Stimulated activated CD8-positive, alpha-beta memory T cell treated with anti-CD3 and anti-CD28 coated beads, Interleukin-12 subunit alpha, Interleukin-12 subunit beta, amount 100 ng/mL, for 24 hours (primary cell): Measurements from ENCODE around the gene METTL4.

Experiments used
- DNase-seq: peaks from one replicate; pipeline ENCODE4 v3.0.0-alpha.2; 2020; ENCODE audit errors: extremely low read depth

The METTL4 gene

GRCh38 chr18:2515908-2516625 lies 55.2 kb downstream of the METTL4 start:
- DNase-seq: no peak

DNA sequence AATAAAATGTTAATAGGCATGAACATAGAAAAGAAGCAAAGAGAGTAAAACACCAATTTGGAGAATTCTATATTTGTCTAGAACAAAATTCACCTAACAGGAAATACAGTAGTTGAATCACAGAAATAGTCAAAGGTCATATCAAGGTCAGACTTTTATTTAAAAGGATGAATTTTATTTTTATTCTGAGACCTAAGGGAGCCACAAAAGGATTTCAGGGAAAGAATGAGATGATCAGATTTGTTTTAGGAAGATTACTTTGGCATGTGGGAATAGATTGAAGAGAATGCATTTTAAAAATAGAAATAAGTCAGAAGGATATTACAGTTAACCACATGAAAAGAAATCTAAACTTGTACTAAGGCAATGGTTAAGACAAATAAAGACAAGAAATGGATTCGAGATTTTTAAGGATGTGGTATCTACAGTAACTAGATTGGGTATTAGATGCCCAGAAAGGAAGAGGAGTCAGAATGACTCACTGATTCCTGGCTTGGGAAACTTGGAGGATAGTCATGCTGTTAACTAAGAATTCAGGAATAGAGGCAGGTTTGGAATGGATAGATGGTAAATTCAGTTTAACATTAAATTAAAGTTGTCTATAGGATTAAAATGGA lies 56.0 kb downstream of the METTL4 start:
- no peak for DNase-seq

DNA sequence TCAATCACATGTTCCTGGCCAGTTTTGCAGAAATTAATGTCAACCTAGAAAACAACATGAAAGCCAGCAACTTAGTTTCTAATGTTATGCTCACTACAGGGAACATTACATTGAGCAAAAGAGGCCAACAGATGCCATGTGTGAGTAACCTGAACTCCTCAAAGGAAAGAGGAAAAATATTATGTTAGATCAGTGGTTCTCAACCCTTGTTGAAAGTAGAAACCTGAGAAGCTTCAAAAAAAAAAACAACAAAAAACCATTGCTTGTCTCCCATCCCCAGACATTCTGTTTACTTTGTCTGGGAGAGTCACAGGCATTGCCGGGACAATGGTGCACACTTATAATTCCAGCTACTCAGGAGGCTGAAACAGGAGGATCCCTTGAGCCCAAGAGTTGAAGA lies 57.7 kb downstream of the METTL4 start:
- DNase-seq: no peak

- DNase-seq: no peak
Observed at GRCh38 chr18:2512059-2512458, 59.2 kb downstream of the METTL4 start.

DNA sequence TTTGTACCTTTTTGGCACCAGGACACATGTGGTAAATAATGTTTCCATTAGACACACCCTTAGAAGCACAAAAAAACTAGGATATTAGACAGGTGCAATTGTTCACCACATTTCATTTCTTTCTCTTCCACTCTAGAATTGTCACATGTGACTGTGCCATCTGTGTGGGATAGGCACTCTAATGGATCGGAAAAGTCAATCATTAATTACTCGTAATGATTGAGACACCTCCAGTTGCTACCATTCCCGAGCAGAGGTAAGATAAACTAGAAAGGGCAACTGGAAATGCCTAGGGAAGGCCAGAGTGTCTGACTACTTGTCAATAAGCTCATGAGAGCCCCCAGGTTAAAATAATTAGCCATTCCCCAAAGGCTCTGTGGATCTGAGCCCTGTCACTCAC lies 59.9 kb downstream of the METTL4 start:
- DNase-seq: no peak

- no peak for DNase-seq
Observed at GRCh38 chr18:2510416-2510815, 60.9 kb downstream of the METTL4 start.

DNA sequence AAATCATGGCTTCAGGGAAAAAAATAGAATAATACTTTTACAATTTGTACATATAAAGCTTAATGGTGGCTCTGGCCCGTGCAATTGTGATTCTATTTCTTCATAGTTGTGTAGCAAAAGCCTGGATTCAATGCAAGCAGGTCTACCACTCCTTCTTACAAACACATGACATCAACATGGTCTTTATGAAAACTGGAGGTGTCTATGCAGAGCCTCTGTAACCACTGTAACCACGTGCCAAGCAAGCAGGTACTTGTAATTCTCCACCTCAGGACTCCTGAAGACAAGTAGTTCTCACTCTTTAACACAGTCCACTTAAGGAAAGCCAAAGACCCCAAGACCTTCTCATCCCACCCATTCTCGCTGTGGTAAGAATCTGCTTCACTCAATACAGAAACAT lies 62.6 kb downstream of the METTL4 start:
- DNase-seq: no peak

GRCh38 chr18:2508155-2508554 lies 63.1 kb downstream of the METTL4 start:
- DNase-seq: no peak

DNA sequence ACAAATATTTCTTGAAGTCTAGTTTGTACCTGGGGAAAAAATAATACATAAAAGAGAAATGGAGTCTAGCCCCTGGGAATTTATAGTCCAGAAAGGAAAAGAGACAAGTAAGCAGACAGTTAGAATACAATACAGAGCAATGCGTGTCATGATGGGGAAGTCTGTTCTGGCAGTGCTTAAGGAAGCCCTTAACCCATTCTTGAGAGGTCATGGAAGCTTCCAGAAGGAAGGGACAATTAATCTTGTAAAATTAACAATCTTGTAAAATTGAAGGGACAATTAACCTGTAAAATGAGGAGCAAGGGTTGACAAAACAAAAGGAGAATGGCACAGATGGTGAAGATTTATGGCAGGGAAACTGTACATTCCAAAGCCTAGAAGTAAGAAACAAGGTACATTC lies 66.7 kb downstream of the METTL4 start:
- DNase-seq: no peak

DNA sequence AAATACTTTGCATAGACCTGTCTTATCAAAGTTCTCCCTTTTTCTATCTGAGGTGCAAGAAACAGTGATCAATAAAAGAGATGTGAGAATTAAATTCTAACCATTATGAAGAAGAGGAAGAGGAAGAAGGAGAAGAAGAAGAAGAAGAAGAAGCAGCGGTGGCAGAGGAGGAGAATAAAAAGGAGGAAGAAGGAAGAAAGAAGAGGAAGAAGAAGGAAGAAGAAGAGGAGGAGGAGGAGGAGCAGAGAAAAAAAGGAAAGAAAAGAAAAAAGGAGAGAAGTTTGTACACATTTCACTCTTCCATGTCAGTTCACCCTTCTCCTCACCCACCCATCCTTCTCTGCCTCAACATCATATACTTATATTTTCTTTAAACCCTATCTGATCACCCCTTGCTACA lies 68.4 kb downstream of the METTL4 start:
- DNase-seq: no peak

- no peak for DNase-seq
Observed at GRCh38 chr18:2502394-2502793, 68.9 kb downstream of the METTL4 start.

DNA sequence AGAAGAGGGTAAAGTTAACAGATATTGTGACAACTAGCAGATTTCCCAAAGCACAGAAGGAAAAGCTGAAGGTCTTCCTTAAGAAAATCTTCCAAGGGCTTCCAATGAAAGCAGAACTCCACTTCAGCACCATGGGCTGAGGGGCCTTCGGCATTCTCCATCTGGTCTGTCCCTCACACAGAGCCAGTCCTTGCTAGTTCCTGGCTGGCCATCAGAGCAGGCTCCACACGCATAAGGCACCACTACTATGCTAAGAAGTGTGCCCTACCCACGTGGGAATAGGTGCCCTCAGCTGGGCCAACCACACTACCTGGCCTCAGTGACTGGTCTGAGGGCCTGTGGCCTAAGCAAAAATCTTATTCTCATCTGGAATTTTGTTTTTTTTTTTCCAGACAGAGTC lies 73.5 kb downstream of the METTL4 start:
- no peak for DNase-seq

DNA sequence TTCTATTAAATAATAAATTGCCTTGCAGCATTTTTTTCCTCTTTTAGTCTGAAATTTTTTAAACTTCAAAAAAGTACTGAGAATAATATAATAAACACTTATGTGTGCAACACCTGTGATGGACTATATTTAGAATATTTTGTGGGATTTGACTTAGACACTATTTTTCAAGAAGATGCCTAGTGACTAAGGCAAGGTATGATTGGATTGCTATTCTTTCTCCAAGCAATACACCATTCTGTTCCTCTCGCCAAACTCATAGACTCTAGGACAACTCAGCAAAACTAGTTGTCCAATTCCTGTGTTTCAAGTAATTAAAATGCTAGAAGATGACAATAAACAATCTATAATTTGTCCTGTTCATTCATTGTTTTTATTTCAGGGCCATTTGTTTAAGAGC lies 75.9 kb downstream of the METTL4 start:
- no peak for DNase-seq

DNA sequence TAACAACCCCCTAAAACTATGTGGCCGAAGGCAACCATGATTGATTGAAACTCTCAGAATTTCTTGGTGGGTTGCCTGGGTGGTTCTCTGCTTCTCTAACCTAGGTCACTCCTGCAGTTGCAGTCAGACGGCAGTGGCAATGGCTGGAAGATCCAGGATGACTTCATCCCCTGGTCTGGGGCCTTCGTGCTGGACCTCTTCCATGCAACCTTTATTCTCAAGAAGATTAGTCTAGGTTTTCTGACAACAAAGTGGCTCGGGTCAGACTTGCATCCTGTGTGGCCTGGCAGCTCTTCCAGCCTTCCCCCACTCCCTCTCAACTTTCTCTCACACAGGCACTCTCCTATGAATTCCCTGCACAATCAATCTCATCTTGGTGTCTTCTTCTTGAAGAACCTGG lies 76.4 kb downstream of the METTL4 start:
- DNase-seq: no peak
